ENCODE measurements around the gene TMEM87B. TPM values are rescaled to one million over a fixed set of nuclear protein-coding genes. Genes with fewer than 3 reads are reported as not detected.
A peak's percentile ranks its signal among the peaks of the same experiment; 100 is the strongest.

Gene TMEM87B
- total and polyA plus RNA-seq, 2 of the 4 experiments (the other 2 are of a cell fraction), result 6.3 to 12.5 TPM

GRCh38 chr2:112095681-112096080 lies 40.6 kb downstream of the TMEM87B start:
- no peak overlapping the region for H3K23ac ChIP-seq (ENCODE audit: low read depth, low read length)
- H3K27me3 ChIP-seq (ENCODE audit: control insufficient read depth, insufficient read depth, low read length), result no peaks in the 10 kb centered on the region
- no peak overlapping the region for H3K4me2 ChIP-seq (ENCODE audit: low read depth, low read length)
- peaks cover 22% of the 10 kb centered on the region for H3K36me3 ChIP-seq (ENCODE audit: control insufficient read depth, insufficient read depth, low read length)
- ChIA-PET CTCF (no interaction called here), POLR2A (ENCODE audit: unreplicated experiment) (no interaction called here)
- no peak for DNase-seq
- H3K9me3 ChIP-seq (ENCODE audit: control insufficient read depth, insufficient read depth, low read length), result no peaks in the 10 kb centered on the region
- H2BK120ac ChIP-seq (ENCODE audit: low read depth, low read length), result peak overlapping the region; percentile 9; the same call in 1 of the 2 replicates
- ATAC-seq (ENCODE audit: low read depth), result peak; percentile 58
- H3K14ac ChIP-seq (replicated peaks; ENCODE audit: low read depth, low read length), result no peak overlapping the region; the same call in 1 of the 2 replicates
- no peak overlapping the region for H3K56ac ChIP-seq (ENCODE audit: extremely low read depth, insufficient read depth, low read length)
- peak overlapping the region; percentile 23 for H2AK9ac ChIP-seq (replicated peaks; ENCODE audit: low read depth, low read length, poor library complexity)
- H2AK5ac ChIP-seq (ENCODE audit: low read depth, low read length), result no peak overlapping the region
- no peak overlapping the region for H4K91ac ChIP-seq (ENCODE audit: insufficient read depth, low read depth, low read length)
- in situ Hi-C loops (cut with MboI; ENCODE audit: low sequenced_read_pairs), result no loop called here
- 0 out of 2 replicates have a peak overlapping the region, but pooled peaks have one; percentile 5 for H4K5ac ChIP-seq (ENCODE audit: low read depth, low read length)
- BruUV-seq (replicated peaks), result no TSS peak
- no peak overlapping the region for H2BK20ac ChIP-seq (ENCODE audit: low read depth, low read length)
- H3K9me1 ChIP-seq (ENCODE audit: insufficient read depth, low read length), result peaks cover 8% of the 10 kb centered on the region
- TF ChIP-seq RFX5 (IDR thresholded peaks at IDR 0.05; ENCODE audit: low read depth, low read length), result no peak
- TF ChIP-seq MAFK (IDR thresholded peaks at IDR 0.05; ENCODE audit: low read depth, low read length), result no peak
- TF ChIP-seq BHLHE40 (IDR thresholded peaks at IDR 0.05; ENCODE audit: low read depth, low read length), result no peak
- TF ChIP-seq RCOR1 (IDR thresholded peaks at IDR 0.05; ENCODE audit: insufficient replicate concordance, low read length), result no peak
- TF ChIP-seq RAD21 (IDR thresholded peaks at IDR 0.05; ENCODE audit: low read length), result no peak
- no peak for TF ChIP-seq NFE2L2 (IDR thresholded peaks at IDR 0.05; ENCODE audit: low read depth, low read length)
- no peak for TF ChIP-seq ELK1 (IDR thresholded peaks at IDR 0.05; ENCODE audit: borderline replicate concordance, low read depth, low read length)
- no peak for TF ChIP-seq MAZ (IDR thresholded peaks at IDR 0.05; ENCODE audit: borderline replicate concordance, low read depth, low read length)
- no peak for TF ChIP-seq FOS (IDR thresholded peaks at IDR 0.05; ENCODE audit: low read depth, low read length)
- dilution Hi-C loops (cut with HindIII; ENCODE audit: low sequenced_read_pairs, unreplicated experiment), result no loop called here
- intact Hi-C loops (cut with micrococcal nuclease), result no loop called here
- H3K4me3 ChIP-seq (ENCODE audit: insufficient read depth, low read depth, low read length), result no peak overlapping the region
- no peak overlapping the region for H3K9ac ChIP-seq (ENCODE audit: low read depth, low read length)
- H3K79me1 ChIP-seq (ENCODE audit: low read depth in 1 of 2, low read length in 2 of 2), result peaks cover 9 to 43% of the 10 kb centered on the region in 2 experiments
- no peak overlapping the region for H4K8ac ChIP-seq (ENCODE audit: low read depth in 2 of 2, low read length in 2 of 2)
- peak overlapping the region; percentile 5 for H2BK5ac ChIP-seq (ENCODE audit: low read depth, low read length, poor library complexity, severe bottlenecking)
- WGBS, 2 experiments (ENCODE audit: extremely low coverage in 2 of 2, insufficient read length in 1 of 2), result 86% methylated on average over 1 of the region's 1 CpG; no CpG with 5 or more reads in 1 of the 2 experiments
- H3K4me1 ChIP-seq (ENCODE audit: control insufficient read depth, insufficient read depth, low read length), result peaks cover 15% of the 10 kb centered on the region
- H3K18ac ChIP-seq (ENCODE audit: low read depth, low read length), result 0 out of 2 replicates have a peak overlapping the region, but pooled peaks have one; percentile 3
- no peaks in the 10 kb centered on the region for H4K20me1 ChIP-seq (ENCODE audit: insufficient read depth, low read length)
- H2BK15ac ChIP-seq (ENCODE audit: low read depth, low read length), result no peak overlapping the region; the same call in 2 of the 3 replicates
- no peak overlapping the region for H3K4ac ChIP-seq (ENCODE audit: low read depth, low read length)
- H3K27ac ChIP-seq (ENCODE audit: insufficient read depth, low read length), result no peak overlapping the region
- H2AFZ ChIP-seq (replicated peaks; ENCODE audit: low read length, poor library complexity), result no peak overlapping the region

All from IMR-90 (cell line).